GM12878 (cell line): ENCODE data around the gene CCDC150. TPM values are rescaled to one million over a fixed set of nuclear protein-coding genes. Genes with fewer than 3 reads are reported as not detected.
"Not testable (repeated sequence)": the region's sequence is repeated elsewhere in the genome, so short reads cannot be mapped to it uniquely, and the experiment has no call there.

Source experiments
- ATAC-seq: fragments of 200-7000 bp; cut with Tn5 transposase; 3 replicates; pipeline ENCODE4 v1.9.1; 2020; ENCODE audit warnings: mild to moderate bottlenecking, moderate library complexity
- BruUV-seq: library from RNA; stranded (reverse); fragments of 400-500 nt; replicated peaks from 2 replicates; lab custom pipeline; 2021; lab: Mats Ljungman, UMichigan
- CTCF ChIA-PET: fragments of 300-600 bp; sonication (Branson Sonifier 250); formaldehyde crosslinking; extraction: SDS; loops from one replicate; lab custom pipeline; 2021; ENCODE audit warnings: inconsistent platforms; lab: Yijun Ruan, JAX
- POLR2A ChIA-PET: fragments of 350-600 bp; formaldehyde crosslinking; extraction: SDS; loops from one replicate; lab custom pipeline; 2021; ENCODE audit warnings: inconsistent platforms; lab: Charles Lee
- RAD21 ChIA-PET: fragments of 300-600 bp; sonication (Branson Sonifier 250); formaldehyde crosslinking; loops from one replicate; lab custom pipeline; 2023; ENCODE audit warnings: antibody characterized with exemption; ENCODE audit not compliant: unreplicated experiment; lab: Charles Lee
- SMC1A ChIA-PET: fragments of 300-600 bp; sonication (Branson Sonifier 250); formaldehyde crosslinking; loops from one replicate; lab custom pipeline; 2023; ENCODE audit not compliant: unreplicated experiment, uncharacterized antibody; lab: Charles Lee
- DNase-seq: peaks from one replicate; pipeline ENCODE4 v3.0.0-alpha.2; 2011; ENCODE audit warnings: low read depth, low spot score
- FAIRE-seq: peaks from 3 replicates; lab custom pipeline; 2011; peaks lifted over from hg19 to GRCh38; lab: Jason Lieb, UNC
- H2AFZ ChIP-seq: 2 replicates; pipeline ENCODE4 v1.6.0; 2011; ENCODE audit warnings: low read depth, low read length, control low read depth; ENCODE audit not compliant: control insufficient read depth
- H3K27ac ChIP-seq: 2 replicates; pipeline ENCODE4 v1.5.1; 2011; ENCODE audit warnings: control low read depth; ENCODE audit not compliant: control insufficient read depth, insufficient read depth
- H3K27me3 ChIP-seq, 2 experiments: replicated peaks in 1 of 2; 2 replicates each; pipeline versions ENCODE4 v1.6.0 to v1.6.1; 2011; ENCODE audit warnings: low read length in 1 of 2; ENCODE audit not compliant: control insufficient read depth in 2 of 2, insufficient read depth in 2 of 2
- H3K36me3 ChIP-seq, 2 experiments: 2 replicates each; pipeline ENCODE4 v1.5.1; 2011; ENCODE audit warnings: low read length in 1 of 2; ENCODE audit not compliant: control insufficient read depth in 2 of 2, insufficient read depth in 2 of 2
- H3K4me1 ChIP-seq: 2 replicates; pipeline ENCODE4 v1.6.1; 2011; ENCODE audit warnings: mild to moderate bottlenecking, low read length, moderate library complexity, mixed read lengths; ENCODE audit not compliant: control insufficient read depth, insufficient read depth
- H3K4me2 ChIP-seq: 2 replicates; pipeline ENCODE4 v1.6.0; 2011; ENCODE audit warnings: control low read depth; ENCODE audit not compliant: control insufficient read depth, insufficient read depth
- H3K4me3 ChIP-seq: fragments of 200-600 bp; sonication (generic); 2 replicates; pipeline ENCODE4 v1.5.1; 2016
- H3K79me2 ChIP-seq: 2 replicates; pipeline ENCODE4 v1.6.0; 2011; ENCODE audit warnings: low read length; ENCODE audit not compliant: control insufficient read depth, insufficient read depth
- H3K9ac ChIP-seq: 2 replicates; pipeline ENCODE4 v1.8.0; 2011; ENCODE audit warnings: low read length, control low read depth, mixed read lengths; ENCODE audit not compliant: control insufficient read depth, insufficient read depth
- H3K9me3 ChIP-seq: replicated peaks from 3 replicates; pipeline ENCODE4 v1.5.1; 2011; ENCODE audit warnings: mild to moderate bottlenecking, low read length; ENCODE audit not compliant: control insufficient read depth, insufficient read depth
- H4K20me1 ChIP-seq: 2 replicates; pipeline ENCODE4 v1.6.0; 2011; ENCODE audit not compliant: control insufficient read depth, insufficient read depth
- WGBS: methylation state at CpG from one replicate; pipeline ENCODE4 v1.1.6; 2016; ENCODE audit warnings: low lambda C conversion rate; ENCODE audit not compliant: insufficient replicate concordance, insufficient coverage; ENCODE audit errors: missing lambda C conversion rate; 5-methylcytosine and 5-hydroxymethylcytosine counted together
- in situ Hi-C: fragments of 300-500 bp; cut with MboI; formaldehyde crosslinking; loops from 9 replicates; pipeline ENCODE4 v1.14.3; 2018; ENCODE audit warnings: mixed read lengths
- intact Hi-C: fragments of 100-400 bp; cut with micrococcal nuclease; formaldehyde crosslinking; loops from one replicate; pipeline ENCODE4 v1.14.2; 2022; ENCODE audit not compliant: unreplicated experiment
- polyA plus RNA-seq, 11 experiments: library from polyadenylated mRNA; depleted of rRNA in 4 of 11; unstranded in 6 of 11; stranded (reverse) in 5 of 11; fragments of >200 nt; fragmentation: Nextera tagmentation in 4 of 11; fragmentation: Illumina TruSeq in 1 of 11; extraction: Ambion mirVana in 4 of 11; extraction: Trizol in 1 of 11; gene quantifications; 1 replicate in 1 of 11; 2 replicates in 10 of 11; pipeline versions ENCODE4 v1.2.1 to v1.2.3, GENCODE V29; 2011 to 2016; ENCODE audit warnings: inconsistent platforms in 2 of 11, missing spikeins in 2 of 11, low read depth in 1 of 11
- total RNA-seq, 4 experiments: library from RNA; depleted of rRNA in 3 of 4; stranded (reverse); fragments of >200 nt in 3 of 4; fragmentation: Illumina TruSeq in 1 of 4; extraction: Trizol in 1 of 4; gene quantifications; 2 replicates each; pipeline versions ENCODE4 v1.2.1 to v1.2.3, GENCODE V29; 2013 to 2021
- TF ChIP-seq, protein P1 (sequence below): fragments of 450-650 bp; IDR thresholded peaks from 2 replicates; pipeline ENCODE4 v1.6.1; 2017; ENCODE audit warnings: mild to moderate bottlenecking, moderate library complexity

Gene CCDC150
- total and polyA plus RNA-seq, 10 of the 15 experiments (the other 5 are each of a cell fraction or from before 2014, with no cell fraction given), result 11.6 to 27.7 (median 19.6) TPM

DNA sequence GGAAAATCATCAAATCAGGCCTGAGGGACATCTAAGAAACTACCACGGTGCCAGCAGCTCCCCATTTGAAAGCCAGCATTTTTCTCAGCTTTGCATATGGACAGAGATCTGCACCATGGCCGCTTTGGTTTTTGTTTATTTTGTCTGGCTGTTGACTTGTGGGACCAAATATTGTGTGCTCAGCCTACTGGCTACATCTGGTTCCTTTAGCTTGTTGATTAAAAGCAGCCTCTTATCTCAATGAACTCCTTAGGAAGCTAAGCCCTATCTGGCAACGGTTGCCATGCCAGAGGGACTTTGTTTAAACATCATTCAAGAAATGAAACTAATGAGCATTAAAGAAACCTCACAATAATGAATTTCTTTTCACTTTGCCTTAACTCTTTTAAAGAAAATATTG lies 32.4 kb upstream of the CCDC150 start (continued):
- TF ChIP-seq, protein P1, sequence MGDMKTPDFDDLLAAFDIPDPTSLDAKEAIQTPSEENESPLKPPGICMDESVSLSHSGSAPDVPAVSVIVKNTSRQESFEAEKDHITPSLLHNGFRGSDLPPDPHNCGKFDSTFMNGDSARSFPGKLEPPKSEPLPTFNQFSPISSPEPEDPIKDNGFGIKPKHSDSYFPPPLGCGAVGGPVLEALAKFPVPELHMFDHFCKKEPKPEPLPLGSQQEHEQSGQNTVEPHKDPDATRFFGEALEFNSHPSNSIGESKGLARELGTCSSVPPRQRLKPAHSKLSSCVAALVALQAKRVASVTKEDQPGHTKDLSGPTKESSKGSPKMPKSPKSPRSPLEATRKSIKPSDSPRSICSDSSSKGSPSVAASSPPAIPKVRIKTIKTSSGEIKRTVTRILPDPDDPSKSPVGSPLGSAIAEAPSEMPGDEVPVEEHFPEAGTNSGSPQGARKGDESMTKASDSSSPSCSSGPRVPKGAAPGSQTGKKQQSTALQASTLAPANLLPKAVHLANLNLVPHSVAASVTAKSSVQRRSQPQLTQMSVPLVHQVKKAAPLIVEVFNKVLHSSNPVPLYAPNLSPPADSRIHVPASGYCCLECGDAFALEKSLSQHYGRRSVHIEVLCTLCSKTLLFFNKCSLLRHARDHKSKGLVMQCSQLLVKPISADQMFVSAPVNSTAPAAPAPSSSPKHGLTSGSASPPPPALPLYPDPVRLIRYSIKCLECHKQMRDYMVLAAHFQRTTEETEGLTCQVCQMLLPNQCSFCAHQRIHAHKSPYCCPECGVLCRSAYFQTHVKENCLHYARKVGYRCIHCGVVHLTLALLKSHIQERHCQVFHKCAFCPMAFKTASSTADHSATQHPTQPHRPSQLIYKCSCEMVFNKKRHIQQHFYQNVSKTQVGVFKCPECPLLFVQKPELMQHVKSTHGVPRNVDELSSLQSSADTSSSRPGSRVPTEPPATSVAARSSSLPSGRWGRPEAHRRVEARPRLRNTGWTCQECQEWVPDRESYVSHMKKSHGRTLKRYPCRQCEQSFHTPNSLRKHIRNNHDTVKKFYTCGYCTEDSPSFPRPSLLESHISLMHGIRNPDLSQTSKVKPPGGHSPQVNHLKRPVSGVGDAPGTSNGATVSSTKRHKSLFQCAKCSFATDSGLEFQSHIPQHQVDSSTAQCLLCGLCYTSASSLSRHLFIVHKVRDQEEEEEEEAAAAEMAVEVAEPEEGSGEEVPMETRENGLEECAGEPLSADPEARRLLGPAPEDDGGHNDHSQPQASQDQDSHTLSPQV, result no peak

DNA sequence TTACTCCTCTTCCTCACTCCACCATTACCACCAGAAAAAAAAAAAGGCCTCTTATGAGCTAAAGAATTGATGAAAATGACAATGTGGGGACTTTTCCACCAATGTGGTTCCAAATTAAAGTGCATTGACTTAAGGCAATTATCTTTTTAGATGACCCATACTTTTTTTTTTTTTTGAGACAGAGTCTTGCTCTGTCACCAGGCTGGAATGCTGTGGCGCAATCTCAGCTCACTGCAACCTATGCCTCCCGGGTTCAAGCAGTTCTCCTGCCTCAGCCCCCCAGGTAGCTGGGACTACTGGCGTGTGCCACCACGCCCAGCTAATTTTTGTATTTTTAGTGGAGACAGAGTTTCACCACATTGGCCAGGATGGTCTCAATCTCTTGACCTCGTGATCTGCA lies 31.6 kb upstream of the CCDC150 start:
- CTCF ChIA-PET, DNase-seq, H3K79me2 ChIP-seq, H4K20me1 ChIP-seq, H3K36me3 ChIP-seq, ATAC-seq, FAIRE-seq, H3K4me2 ChIP-seq, H3K9me3 ChIP-seq, H2AFZ ChIP-seq, H3K4me3 ChIP-seq, H3K27me3 ChIP-seq, H3K9ac ChIP-seq, BruUV-seq, H3K4me1 ChIP-seq, intact Hi-C loops, in situ Hi-C loops, H3K27ac ChIP-seq: not testable (repeated sequence)
- SMC1A ChIA-PET, result interaction anchor here (1.1 kb wide), 1 partner anchor 16 kb away, joined by 4 read pairs; no protein-coding TSS in a partner anchor
- POLR2A ChIA-PET, result interaction anchor here (0.6 kb wide), 1 partner anchor 360 kb away, joined by 3 read pairs; no protein-coding TSS in a partner anchor
- RAD21 ChIA-PET, result interaction anchor here (0.7 kb wide), 1 partner anchor 706 kb away, joined by 3 read pairs; no protein-coding TSS in a partner anchor
- WGBS, result 66% methylated on average over 5 of the region's 5 CpGs
